ENCODE measurements around the gene SON.
A peak's percentile ranks its signal among the peaks of the same experiment; 100 is the strongest.
"Not testable (repeated sequence)": the region's sequence is repeated elsewhere in the genome, so short reads cannot be mapped to it uniquely, and the experiment has no call there.

The SON gene

DNA sequence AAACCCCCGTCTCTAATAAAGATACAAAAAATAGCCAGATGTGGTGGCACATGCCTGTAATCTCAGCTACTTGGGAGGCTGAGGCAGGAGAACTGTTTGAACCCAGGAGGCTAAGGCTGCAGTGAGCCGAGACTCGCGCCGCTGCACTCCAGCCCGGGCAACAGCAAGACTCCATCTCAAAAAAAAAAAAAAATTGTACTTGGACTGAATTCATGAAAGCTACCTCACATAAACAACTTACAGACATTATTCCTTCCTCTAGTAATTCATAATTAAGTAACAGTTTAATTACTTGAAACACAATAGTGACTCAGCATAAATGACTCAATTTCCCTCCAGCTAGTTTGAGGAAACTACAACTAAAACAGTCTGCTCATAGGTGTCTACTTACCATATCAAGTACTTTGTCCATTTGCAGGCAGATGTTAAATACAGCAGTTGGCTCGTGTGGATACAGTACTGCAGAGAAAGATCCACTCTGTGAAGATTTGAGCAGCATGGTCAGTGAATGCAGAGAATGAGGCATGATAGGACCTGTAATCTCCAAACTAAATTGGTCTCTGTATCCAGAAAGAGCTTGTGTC, 36.2 kb downstream of the SON start:
- DNase-seq = peak; percentile 6

DNA sequence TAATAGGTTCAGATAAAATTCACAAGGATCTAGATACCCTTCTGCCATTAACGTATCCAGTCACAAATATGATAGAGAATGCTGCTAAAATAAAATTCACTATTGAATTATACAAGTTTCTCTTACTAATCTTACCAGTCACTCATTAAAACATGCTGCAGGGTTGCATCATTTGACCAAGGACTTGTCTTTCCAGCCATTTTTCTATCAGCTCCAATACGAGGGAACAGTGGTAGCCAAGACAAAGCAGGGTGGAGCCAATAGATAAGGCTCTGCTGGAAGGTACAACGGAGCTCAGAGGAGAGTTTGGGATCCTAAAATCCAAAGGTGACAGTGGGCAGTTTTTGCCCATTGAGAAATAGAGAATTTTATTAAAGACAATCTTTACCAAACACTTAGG, 41.6 kb downstream of the SON start:
- DNase-seq = no peak

DNA sequence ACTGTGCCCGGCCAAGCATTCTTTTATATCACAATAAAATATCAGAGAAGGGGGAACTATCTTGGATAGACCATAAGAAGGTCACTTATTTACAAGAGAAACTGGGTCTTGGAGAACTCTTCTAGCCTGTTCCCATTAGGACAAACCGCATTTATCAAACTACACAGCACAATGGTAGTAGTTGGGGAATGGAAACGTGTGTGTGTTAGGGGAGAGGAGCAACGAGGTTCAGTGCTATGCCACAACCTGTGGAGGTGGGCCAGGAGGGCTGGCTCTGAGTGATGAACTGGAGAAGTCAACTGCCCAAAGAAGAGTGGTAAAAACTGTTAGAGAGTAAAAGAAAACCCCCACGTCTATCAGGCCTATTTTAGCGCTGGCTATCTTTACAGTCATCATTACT, 44.1 kb downstream of the SON start:
- DNase-seq = no peak

DNA sequence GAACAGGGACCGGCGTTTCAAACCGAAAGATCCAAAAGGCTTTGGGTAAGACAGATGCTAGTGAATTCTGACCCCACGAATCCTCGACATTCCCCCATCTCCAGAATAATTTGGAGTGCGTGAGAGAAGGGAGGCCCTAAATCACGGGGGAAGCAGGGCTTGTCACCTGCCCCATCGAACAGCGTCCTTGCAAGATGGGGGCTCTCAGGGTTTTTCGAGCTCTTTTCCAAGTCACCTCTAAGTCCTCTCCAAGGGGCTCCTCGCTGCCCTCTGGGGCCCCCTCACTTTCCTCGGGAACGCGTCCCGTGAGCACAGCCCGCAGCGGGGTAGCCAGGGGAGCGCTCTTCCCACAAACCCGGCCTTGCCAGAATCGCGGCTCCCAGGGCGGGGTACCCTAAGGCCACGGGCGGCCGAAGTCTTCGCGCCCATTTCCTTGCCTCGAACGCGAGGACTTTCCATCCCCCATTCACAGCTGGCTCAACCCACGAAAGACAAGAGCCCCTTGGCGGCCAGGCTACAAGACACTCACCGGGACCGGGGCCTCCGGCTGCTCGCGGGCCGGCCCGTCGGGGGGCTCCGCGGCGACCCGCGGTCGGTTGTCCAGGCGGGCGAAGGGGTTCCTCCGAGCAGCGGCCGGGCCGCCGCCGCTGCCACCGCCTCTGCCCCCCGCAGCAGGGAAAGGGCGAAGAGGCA, 45.1 kb downstream of the SON start:
- DNase-seq = peak; percentile 22

DNA sequence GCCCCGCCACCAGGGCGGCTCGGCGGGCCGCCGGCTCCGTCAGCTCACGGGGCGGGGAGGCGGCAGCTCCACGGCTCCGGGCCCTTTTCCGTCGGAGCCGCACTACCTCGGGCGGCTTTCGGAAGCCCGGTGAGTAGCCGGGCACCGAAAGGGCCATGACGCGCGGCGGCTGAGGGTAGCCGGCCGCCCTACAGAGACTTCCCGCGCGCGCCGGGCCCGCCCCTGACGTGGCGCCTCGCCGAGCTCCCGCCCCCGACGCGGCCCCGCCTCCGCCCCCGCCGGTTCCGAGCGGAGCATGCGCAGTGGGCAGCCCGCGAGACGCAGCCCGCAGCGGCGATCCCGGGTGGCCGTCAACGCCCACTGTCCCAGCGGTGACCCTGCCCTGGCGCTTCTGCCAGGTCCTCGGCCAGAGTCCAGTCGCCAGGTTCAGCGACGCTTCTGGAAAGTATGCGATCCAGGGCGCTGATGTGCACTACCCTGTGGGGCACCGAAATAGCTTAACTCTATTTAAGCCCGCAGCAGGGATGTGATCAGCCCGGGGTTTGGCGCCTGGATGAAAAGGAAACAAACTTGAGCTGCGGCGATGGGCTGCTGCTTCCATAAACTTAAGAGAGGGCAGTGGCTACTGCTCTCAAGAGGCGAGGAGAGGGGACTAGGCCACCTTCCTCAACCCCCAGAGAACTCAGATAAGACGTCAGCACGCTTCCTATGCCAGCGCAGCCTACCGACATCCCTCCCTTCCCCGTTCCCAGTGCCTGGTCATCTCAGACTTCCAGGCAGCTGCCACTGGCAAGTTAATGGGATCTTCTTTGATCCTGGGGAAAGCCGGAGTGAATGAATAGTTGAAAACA, 45.9 kb downstream of the SON start, which contains the start of gene DONSON:
TSS of gene DONSON (minus strand) at position 200 of the 851 bp plus-strand sequence. CDS start at position 157, 43 bp downstream.
- DNase-seq = peak; percentile 76

- DNase-seq = no peak
Measured at GRCh38 chr21:33598051-33598450, 55.2 kb downstream of the SON start.

GRCh38 chr21:33608559-33608958, 65.7 kb downstream of the SON start:
- DNase-seq = peak; percentile 19

GRCh38 chr21:33611006-33611744, 68.3 kb downstream of the SON start:
- no peak for DNase-seq

DNA sequence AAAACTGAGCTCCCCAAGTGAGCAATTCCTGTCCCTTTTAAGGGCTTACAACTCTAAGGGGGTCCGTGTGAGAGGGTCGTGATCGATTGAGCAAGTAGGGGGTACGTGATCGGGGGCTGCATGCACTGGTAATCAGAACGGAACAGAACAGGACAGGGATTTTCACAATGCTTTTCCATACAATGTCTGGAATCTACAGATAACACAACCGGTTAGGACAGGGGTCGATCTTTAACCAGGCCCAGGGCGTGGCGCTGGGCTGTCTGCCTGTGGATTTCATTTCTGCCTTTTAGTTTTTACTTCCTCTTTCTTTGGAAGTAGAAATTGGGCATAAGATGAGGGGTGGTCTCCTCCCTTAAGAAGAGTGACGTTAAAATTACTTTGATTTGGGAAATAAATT, 74.7 kb downstream of the SON start:
- DNase-seq = not testable (repeated sequence)

- DNase-seq = no peak
Measured at GRCh38 chr21:33618407-33618806, 75.6 kb downstream of the SON start.

GRCh38 chr21:33619726-33620125, 76.9 kb downstream of the SON start:
- no peak for DNase-seq

DNA sequence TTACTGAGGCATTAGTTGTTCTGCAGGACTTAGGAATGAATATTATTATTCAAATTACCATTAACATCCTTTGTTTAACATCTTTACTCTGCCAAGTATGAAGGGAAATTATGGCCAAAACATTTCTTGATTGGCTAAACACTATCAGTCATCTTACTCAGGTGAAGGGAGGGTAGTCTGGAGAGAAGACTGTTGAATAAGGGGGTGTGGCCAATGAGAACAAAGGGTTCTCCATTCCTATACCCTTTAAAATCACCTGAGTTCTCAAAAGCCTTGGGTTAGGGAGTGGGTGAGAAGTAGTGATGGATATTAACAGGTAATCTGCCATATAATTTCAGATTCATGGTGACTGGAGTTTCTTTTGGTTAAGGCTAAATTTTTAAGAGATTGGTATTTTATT, 79.4 kb downstream of the SON start:
- DNase-seq = no peak

GRCh38 chr21:33626151-33626550, 83.3 kb downstream of the SON start:
- DNase-seq = not testable (repeated sequence)
